ENCODE results near the gene PHLDA1. TPM values are rescaled to one million over a fixed set of nuclear protein-coding genes. Genes with fewer than 3 reads are reported as not detected.

PHLDA1 gene
- total and polyA plus RNA-seq, 4 donors, result 2.8 to 11.5 (median 5.7) TPM

GRCh38 chr12:76024942-76025600 lies 6.5 kb downstream of the PHLDA1 start:
- TF ChIP-seq TAF1 (conservative IDR thresholded peaks at IDR 0.05) (no peak), SP1 (IDR thresholded peaks at IDR 0.05) (no peak), REST (IDR thresholded peaks at IDR 0.05) (no peak), NR2F2 (IDR thresholded peaks at IDR 0.05) (no peak), JUND (IDR thresholded peaks at IDR 0.05) (no peak), FOXA1 (IDR thresholded peaks at IDR 0.05) (no peak), EGR1 (IDR thresholded peaks at IDR 0.05; ENCODE audit: low read depth in 2 of 2) (no peak), RXRA (IDR thresholded peaks at IDR 0.05) (no peak), FOXA2 (IDR thresholded peaks at IDR 0.05) (no peak), YY1 (IDR thresholded peaks at IDR 0.05) (no peak), HNF4A (conservative IDR thresholded peaks at IDR 0.05) (no peak), HNF4G (IDR thresholded peaks at IDR 0.05) (no peak), MAX (IDR thresholded peaks at IDR 0.05) (no peak), GABPA (IDR thresholded peaks at IDR 0.05 in 1 of 2, conservative IDR thresholded peaks at IDR 0.05 in 1 of 2) (no peak)
- TF ChIP-seq, protein P1, sequence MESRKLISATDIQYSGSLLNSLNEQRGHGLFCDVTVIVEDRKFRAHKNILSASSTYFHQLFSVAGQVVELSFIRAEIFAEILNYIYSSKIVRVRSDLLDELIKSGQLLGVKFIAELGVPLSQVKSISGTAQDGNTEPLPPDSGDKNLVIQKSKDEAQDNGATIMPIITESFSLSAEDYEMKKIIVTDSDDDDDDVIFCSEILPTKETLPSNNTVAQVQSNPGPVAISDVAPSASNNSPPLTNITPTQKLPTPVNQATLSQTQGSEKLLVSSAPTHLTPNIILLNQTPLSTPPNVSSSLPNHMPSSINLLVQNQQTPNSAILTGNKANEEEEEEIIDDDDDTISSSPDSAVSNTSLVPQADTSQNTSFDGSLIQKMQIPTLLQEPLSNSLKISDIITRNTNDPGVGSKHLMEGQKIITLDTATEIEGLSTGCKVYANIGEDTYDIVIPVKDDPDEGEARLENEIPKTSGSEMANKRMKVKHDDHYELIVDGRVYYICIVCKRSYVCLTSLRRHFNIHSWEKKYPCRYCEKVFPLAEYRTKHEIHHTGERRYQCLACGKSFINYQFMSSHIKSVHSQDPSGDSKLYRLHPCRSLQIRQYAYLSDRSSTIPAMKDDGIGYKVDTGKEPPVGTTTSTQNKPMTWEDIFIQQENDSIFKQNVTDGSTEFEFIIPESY (IDR thresholded peaks at IDR 0.05), result no peak
- Histone ChIP-seq H3K9me3 (ENCODE audit: control insufficient read depth in 4 of 4, low read length in 3 of 4) (no peaks in the 10 kb centered on the region), H3K36me3 (ENCODE audit: control insufficient read depth in 4 of 4, insufficient read depth in 3 of 4, low read depth in 1 of 4, low read length in 3 of 4) (no peaks in the 10 kb centered on the region), H3K9ac (ENCODE audit: low read depth in 1 of 2, low read length in 2 of 2) (no peak overlapping the region), H3K4me1 (ENCODE audit: control insufficient read depth in 4 of 4, insufficient read depth in 4 of 4, low read length in 3 of 4) (peaks cover 0 to 2% (median 0%) of the 10 kb centered on the region in 4 donors), H3K27me3 (ENCODE audit: control insufficient read depth in 4 of 4, insufficient read depth in 4 of 4, low read length in 3 of 4) (no peaks in the 10 kb centered on the region), H3K27ac (ENCODE audit: low read depth in 1 of 2, low read length in 2 of 2) (no peak overlapping the region), H3K4me3 (ENCODE audit: low read depth in 1 of 3, low read length in 3 of 3) (no peak overlapping the region)
- 86% methylated on average over 3 of the region's 3 CpGs for WGBS
- no peak for DNase-seq (ENCODE audit: low spot score)

DNA sequence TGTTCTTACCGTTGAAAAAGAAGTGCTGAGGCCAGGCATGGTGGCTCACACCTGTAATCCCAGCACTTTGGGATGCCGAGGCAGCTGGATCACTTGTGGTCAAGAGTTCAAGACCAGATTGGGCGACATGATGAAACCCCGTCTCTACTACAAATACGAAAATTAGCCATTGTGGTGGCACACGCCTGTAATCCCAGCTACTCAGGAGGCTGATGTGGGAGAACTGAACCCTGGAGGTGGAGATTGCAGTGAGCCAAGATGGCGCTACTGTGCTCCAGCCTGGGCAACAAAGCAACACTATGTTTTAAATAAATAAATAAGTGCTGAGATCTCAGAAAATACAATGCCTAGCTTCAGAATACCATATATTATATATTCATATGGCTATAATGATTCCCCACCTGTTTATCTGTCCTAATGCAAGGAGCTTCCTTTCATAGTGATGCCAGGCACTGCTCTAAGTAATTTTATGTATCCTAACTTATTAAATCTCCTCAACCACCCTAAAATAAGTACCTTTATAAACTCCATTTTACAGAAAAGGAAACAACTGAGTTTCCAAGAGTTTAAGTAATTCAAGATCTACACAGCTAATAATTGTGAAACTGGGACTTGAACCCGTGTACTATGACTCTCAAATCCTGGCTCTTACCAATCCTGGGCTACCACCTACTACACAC lies 7.3 kb downstream of the PHLDA1 start:
- no peak for DNase-seq (ENCODE audit: low spot score)
- no peaks in the 10 kb centered on the region for H3K9me3 ChIP-seq (ENCODE audit: control insufficient read depth in 4 of 4, low read length in 3 of 4)
- H3K4me1 ChIP-seq (ENCODE audit: control insufficient read depth in 4 of 4, insufficient read depth in 4 of 4, low read length in 3 of 4), result peaks cover 0 to 2% (median 0%) of the 10 kb centered on the region in 4 donors
- WGBS, result 83% methylated on average over 8 of the region's 8 CpGs
- no peak overlapping the region for H3K4me3 ChIP-seq (ENCODE audit: low read depth in 1 of 3, low read length in 3 of 3)
- H3K9ac ChIP-seq (ENCODE audit: low read depth in 1 of 2, low read length in 2 of 2), result no peak overlapping the region
- no peak overlapping the region for H3K27ac ChIP-seq (ENCODE audit: low read depth in 1 of 2, low read length in 2 of 2)
- no peaks in the 10 kb centered on the region for H3K27me3 ChIP-seq (ENCODE audit: control insufficient read depth in 4 of 4, insufficient read depth in 4 of 4, low read length in 3 of 4)
- no peaks in the 10 kb centered on the region for H3K36me3 ChIP-seq (ENCODE audit: control insufficient read depth in 4 of 4, insufficient read depth in 3 of 4, low read depth in 1 of 4, low read length in 3 of 4)
- no peak for TF ChIP-seq SP1 (IDR thresholded peaks at IDR 0.05)
- no peak for TF ChIP-seq RAD21 (IDR thresholded peaks at IDR 0.05)
- TF ChIP-seq FOXA1 (IDR thresholded peaks at IDR 0.05), result no peak
- TF ChIP-seq, protein P2, sequence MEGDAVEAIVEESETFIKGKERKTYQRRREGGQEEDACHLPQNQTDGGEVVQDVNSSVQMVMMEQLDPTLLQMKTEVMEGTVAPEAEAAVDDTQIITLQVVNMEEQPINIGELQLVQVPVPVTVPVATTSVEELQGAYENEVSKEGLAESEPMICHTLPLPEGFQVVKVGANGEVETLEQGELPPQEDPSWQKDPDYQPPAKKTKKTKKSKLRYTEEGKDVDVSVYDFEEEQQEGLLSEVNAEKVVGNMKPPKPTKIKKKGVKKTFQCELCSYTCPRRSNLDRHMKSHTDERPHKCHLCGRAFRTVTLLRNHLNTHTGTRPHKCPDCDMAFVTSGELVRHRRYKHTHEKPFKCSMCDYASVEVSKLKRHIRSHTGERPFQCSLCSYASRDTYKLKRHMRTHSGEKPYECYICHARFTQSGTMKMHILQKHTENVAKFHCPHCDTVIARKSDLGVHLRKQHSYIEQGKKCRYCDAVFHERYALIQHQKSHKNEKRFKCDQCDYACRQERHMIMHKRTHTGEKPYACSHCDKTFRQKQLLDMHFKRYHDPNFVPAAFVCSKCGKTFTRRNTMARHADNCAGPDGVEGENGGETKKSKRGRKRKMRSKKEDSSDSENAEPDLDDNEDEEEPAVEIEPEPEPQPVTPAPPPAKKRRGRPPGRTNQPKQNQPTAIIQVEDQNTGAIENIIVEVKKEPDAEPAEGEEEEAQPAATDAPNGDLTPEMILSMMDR (IDR thresholded peaks at IDR 0.05; ENCODE audit: low read depth, low read length, missing input control), result no peak
- no peak for TF ChIP-seq TAF1 (conservative IDR thresholded peaks at IDR 0.05)
- TF ChIP-seq EGR1 (IDR thresholded peaks at IDR 0.05; ENCODE audit: low read depth in 2 of 2), result no peak
- TF ChIP-seq RXRA (IDR thresholded peaks at IDR 0.05), result no peak
- no peak for TF ChIP-seq ATF3 (IDR thresholded peaks at IDR 0.05)
- TF ChIP-seq REST (IDR thresholded peaks at IDR 0.05), result no peak
- no peak for TF ChIP-seq GABPA (IDR thresholded peaks at IDR 0.05 in 1 of 2, conservative IDR thresholded peaks at IDR 0.05 in 1 of 2)
- TF ChIP-seq HNF4G (IDR thresholded peaks at IDR 0.05), result no peak
- no peak for TF ChIP-seq MAX (IDR thresholded peaks at IDR 0.05)
- no peak for TF ChIP-seq HNF4A (conservative IDR thresholded peaks at IDR 0.05)
- TF ChIP-seq NR2F2 (IDR thresholded peaks at IDR 0.05), result no peak
- TF ChIP-seq FOXA2 (IDR thresholded peaks at IDR 0.05), result no peak
- TF ChIP-seq YY1 (IDR thresholded peaks at IDR 0.05), result no peak

Measured in liver (tissue), 9 donors.